Neutrophil (primary cell): ENCODE data around the gene ATF1.
"Not testable (repeated sequence)": the region's sequence is repeated elsewhere in the genome, so short reads cannot be mapped to it uniquely, and the experiment has no call there.

Experiments used
- H3K27ac ChIP-seq: fragments of 200-600 bp; sonication (generic); 2 replicates; pipeline ENCODE4 v1.5.1; 2016; ENCODE audit warnings: mild to moderate bottlenecking, moderate library complexity
- H3K27me3 ChIP-seq: fragments of 200-600 bp; sonication (generic); 2 replicates; pipeline ENCODE4 v1.6.0; 2016; ENCODE audit warnings: mild to moderate bottlenecking
- H3K36me3 ChIP-seq: fragments of 200-600 bp; sonication (generic); 2 replicates; pipeline ENCODE4 v1.5.1; 2017
- H3K4me1 ChIP-seq, 2 experiments: fragments of 200-600 bp in 1 of 2; sonication (generic) in 1 of 2; 1 replicate in 1 of 2; 2 replicates in 1 of 2; pipeline versions ENCODE4 v1.5.1 to v1.6.1; 2013 to 2016; ENCODE audit warnings: low read depth in 1 of 2, low read length in 1 of 2, mild to moderate bottlenecking in 1 of 2, moderate library complexity in 1 of 2; ENCODE audit not compliant: control insufficient read depth in 1 of 2, insufficient read depth in 1 of 2
- H3K4me3 ChIP-seq, 2 experiments: fragments of 200-600 bp in 1 of 2; sonication (generic) in 1 of 2; 1 replicate in 1 of 2; 2 replicates in 1 of 2; pipeline ENCODE4 v1.5.1; 2013 to 2016; ENCODE audit warnings: low read depth in 1 of 2, low read length in 1 of 2, mild to moderate bottlenecking in 1 of 2, moderate library complexity in 1 of 2
- H3K9me3 ChIP-seq: fragments of 200-600 bp; sonication (generic); 2 replicates; pipeline ENCODE4 v1.5.1; 2016
- TF ChIP-seq, protein P1 (sequence below): fragments of 200-600 bp; sonication (generic); IDR thresholded peaks from 2 replicates; pipeline ENCODE4 v1.5.1; 2016; ENCODE audit warnings: antibody characterized with exemption

The ATF1 gene

DNA sequence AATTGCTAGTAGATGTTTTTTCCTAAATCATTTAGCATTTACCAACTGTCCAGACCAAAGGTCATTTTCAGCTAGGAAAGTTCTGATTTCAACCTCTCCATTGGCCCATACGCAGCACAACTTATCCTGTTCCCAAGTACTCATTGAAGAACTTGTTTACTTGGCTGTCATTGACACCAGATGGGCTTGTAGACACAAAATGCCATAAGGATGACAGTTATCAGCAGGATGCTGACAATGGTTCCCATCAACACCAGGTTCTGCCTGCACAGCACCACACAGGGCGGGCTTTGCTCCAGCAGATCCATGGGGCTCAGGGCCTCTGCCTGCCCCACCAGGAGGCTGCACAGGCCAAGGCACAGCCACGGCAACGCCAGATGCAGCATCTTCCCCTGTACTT is 42.3 kb downstream of the ATF1 start:
- TF ChIP-seq, protein P1, sequence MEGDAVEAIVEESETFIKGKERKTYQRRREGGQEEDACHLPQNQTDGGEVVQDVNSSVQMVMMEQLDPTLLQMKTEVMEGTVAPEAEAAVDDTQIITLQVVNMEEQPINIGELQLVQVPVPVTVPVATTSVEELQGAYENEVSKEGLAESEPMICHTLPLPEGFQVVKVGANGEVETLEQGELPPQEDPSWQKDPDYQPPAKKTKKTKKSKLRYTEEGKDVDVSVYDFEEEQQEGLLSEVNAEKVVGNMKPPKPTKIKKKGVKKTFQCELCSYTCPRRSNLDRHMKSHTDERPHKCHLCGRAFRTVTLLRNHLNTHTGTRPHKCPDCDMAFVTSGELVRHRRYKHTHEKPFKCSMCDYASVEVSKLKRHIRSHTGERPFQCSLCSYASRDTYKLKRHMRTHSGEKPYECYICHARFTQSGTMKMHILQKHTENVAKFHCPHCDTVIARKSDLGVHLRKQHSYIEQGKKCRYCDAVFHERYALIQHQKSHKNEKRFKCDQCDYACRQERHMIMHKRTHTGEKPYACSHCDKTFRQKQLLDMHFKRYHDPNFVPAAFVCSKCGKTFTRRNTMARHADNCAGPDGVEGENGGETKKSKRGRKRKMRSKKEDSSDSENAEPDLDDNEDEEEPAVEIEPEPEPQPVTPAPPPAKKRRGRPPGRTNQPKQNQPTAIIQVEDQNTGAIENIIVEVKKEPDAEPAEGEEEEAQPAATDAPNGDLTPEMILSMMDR, result no peak
- peaks cover 19% of the 10 kb centered on the region for H3K36me3 ChIP-seq
- no peak overlapping the region for H3K4me3 ChIP-seq
- H3K27me3 ChIP-seq, result no peaks in the 10 kb centered on the region
- no peaks in the 10 kb centered on the region for H3K4me1 ChIP-seq
- H3K27ac ChIP-seq, result no peak overlapping the region
- H3K9me3 ChIP-seq, result no peaks in the 10 kb centered on the region

- H3K27ac ChIP-seq, H3K9me3 ChIP-seq, H3K27me3 ChIP-seq, H3K4me1 ChIP-seq, H3K4me3 ChIP-seq: not testable (repeated sequence)
- H3K36me3 ChIP-seq, result peaks cover 41% of the 10 kb centered on the region
Measured at GRCh38 chr12:50809131-50809530, 45.2 kb downstream of the ATF1 start.

- H3K36me3 ChIP-seq, result peaks cover 93% of the 10 kb centered on the region
- H3K27me3 ChIP-seq, H3K4me1 ChIP-seq, H3K4me3 ChIP-seq, H3K9me3 ChIP-seq, H3K27ac ChIP-seq: not testable (repeated sequence)
Measured at GRCh38 chr12:50814921-50815320, 51.0 kb downstream of the ATF1 start.

GRCh38 chr12:50820177-50820576 is 56.3 kb downstream of the ATF1 start:
- TF ChIP-seq, protein P1, result no peak
- Histone ChIP-seq H3K36me3 (peaks cover 61% of the 10 kb centered on the region), H3K4me1 (peaks cover 0 to 2% of the 10 kb centered on the region in 2 experiments)

DNA sequence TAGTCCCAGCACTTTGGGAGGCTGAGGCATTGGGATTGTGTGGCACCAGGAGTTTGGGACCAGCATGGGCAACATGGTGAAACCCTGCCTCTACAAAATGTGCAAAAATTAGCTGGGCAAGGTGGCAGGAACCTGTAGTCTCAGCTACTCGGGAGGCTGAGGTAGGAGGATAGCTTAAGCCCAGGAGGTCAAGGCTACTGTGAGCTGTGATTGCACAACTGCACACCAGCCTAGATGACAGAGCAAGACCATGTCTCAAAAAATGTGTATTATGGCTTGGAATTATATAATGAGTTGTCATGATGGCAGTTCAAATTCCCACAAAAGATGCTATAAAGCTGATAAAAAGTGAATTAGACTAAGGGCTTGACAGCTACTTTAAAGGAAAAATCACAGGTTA is 58.2 kb downstream of the ATF1 start:
- peaks cover 42% of the 10 kb centered on the region for H3K36me3 ChIP-seq
- TF ChIP-seq, protein P1, result no peak
- H3K9me3 ChIP-seq, result no peaks in the 10 kb centered on the region
- peaks cover 0 to 5% of the 10 kb centered on the region in 2 experiments for H3K4me1 ChIP-seq
- no peak overlapping the region for H3K4me3 ChIP-seq
- no peaks in the 10 kb centered on the region for H3K27me3 ChIP-seq
- no peak overlapping the region for H3K27ac ChIP-seq

More at GRCh38 chr12:50820177-50820576, 56.3 kb downstream of the ATF1 start:
- H3K27ac ChIP-seq, result no peak overlapping the region
- no peak overlapping the region for H3K4me3 ChIP-seq
- H3K27me3 ChIP-seq, result no peaks in the 10 kb centered on the region
- no peaks in the 10 kb centered on the region for H3K9me3 ChIP-seq

DNA sequence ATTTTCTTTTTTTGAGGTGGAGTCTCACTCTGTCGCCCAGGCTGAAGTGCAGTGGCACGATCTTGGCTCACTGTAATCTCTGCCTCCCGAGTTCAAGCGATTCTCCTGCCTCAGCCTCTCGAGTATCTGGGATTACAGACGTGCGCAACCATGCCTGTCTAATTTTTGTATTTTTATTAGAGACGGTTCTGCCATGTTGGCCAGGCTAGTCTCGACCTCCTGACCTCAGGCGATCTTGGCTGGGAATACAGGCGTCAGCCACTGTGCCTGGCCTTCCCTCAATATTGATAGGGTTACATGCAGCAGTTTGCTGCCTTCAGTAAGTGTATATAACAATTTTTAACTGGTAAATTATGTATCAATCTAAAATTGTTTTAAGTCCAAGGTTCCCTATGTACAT is 59.8 kb downstream of the ATF1 start:
- not testable (repeated sequence) for H3K4me1 ChIP-seq, H3K27me3 ChIP-seq, H3K4me3 ChIP-seq, H3K27ac ChIP-seq, H3K9me3 ChIP-seq
- peaks cover 25% of the 10 kb centered on the region for H3K36me3 ChIP-seq

DNA sequence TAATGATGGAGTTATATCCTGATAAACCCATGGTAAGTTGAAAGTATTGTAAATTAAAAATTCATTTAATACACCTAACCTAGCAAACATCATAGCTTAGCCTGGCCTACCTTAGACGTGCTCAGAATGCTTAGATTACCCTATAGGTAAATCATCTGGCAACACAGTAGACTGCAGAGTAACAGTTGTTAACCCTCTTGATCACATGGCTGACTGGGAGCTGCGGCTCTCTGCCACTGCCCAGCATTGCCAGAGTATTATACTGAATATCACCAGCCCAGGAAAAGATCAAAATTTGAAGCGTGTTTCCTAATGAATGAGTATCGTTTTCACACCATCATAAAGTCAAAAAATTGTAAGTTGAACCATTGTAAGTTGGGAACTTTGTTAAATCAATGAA is 61.0 kb downstream of the ATF1 start:
- Histone ChIP-seq H3K27ac (no peak overlapping the region), H3K4me3 (no peak overlapping the region)

More for the DNA sequence above, 61.0 kb downstream of the ATF1 start:
- H3K27me3 ChIP-seq, result no peaks in the 10 kb centered on the region
- H3K4me1 ChIP-seq, result peaks cover 0 to 5% of the 10 kb centered on the region in 2 experiments
- TF ChIP-seq, protein P1, result no peak
- H3K36me3 ChIP-seq, result peaks cover 13% of the 10 kb centered on the region
- no peaks in the 10 kb centered on the region for H3K9me3 ChIP-seq
